ENCODE measurements around the gene VEZT. TPM values are rescaled to one million over a fixed set of nuclear protein-coding genes. Genes with fewer than 3 reads are reported as not detected.
A peak's percentile ranks its signal among the peaks of the same experiment; 100 is the strongest.

Gene VEZT
- total and polyA plus RNA-seq, 9 of the 15 experiments (the other 6 are each of a cell fraction or from before 2014, with no cell fraction given) = 16.1 to 61.5 (median 32.6) TPM

- TF ChIP-seq ZBTB12 (CRISPR knock-in tag; IDR thresholded peaks at IDR 0.05) (peak; percentile 82), VEZF1 (CRISPR knock-in tag; IDR thresholded peaks at IDR 0.05) (no peak), TAF9B (IDR thresholded peaks at IDR 0.05; ENCODE audit: partially characterized antibody) (peak; percentile 38), HCFC1 (IDR thresholded peaks at IDR 0.05; ENCODE audit: low read depth, low read length) (peak; percentile 98), HOMEZ (CRISPR knock-in tag; IDR thresholded peaks at IDR 0.05) (no peak), HDAC1 (IDR thresholded peaks at IDR 0.05) (peak in 1 of 2 experiments; percentile 76; a peak in 2 of 4 replicates), NBN (IDR thresholded peaks at IDR 0.05; ENCODE audit: low read depth) (peak; percentile 51; the same call in 1 of the 2 replicates), RNF2 (IDR thresholded peaks at IDR 0.05) (peak; percentile 69; the same call in 1 of the 2 replicates), GABPA (tag; conservative IDR thresholded peaks at IDR 0.05; ENCODE audit: low read depth) (peak; percentile 62), JUNB (CRISPR knock-in tag; conservative IDR thresholded peaks at IDR 0.05) (no peak), MCM7 (IDR thresholded peaks at IDR 0.05) (no peak), SP2 (IDR thresholded peaks at IDR 0.05; ENCODE audit: extremely low read depth, low read depth, low read length, poor library complexity, severe bottlenecking) (peak; percentile 70), PRDM10 (IDR thresholded peaks at IDR 0.05; ENCODE audit: partially characterized antibody) (no peak), PRPF4 (IDR thresholded peaks at IDR 0.05; ENCODE audit: insufficient read depth, low read depth, low read length, poor library complexity, severe bottlenecking) (no peak), NKRF (IDR thresholded peaks at IDR 0.05; ENCODE audit: borderline replicate concordance) (peak; percentile 86)
- TF ChIP-seq, protein P1, sequence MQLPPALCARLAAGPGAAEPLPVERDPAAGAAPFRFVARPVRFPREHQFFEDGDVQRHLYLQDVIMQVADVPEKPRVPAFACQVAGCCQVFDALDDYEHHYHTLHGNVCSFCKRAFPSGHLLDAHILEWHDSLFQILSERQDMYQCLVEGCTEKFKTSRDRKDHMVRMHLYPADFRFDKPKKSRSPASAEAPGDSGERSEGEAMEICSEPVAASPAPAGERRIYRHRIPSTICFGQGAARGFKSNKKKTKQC (CRISPR knock-in tag; IDR thresholded peaks at IDR 0.05) = no peak; the same call in 1 of the 2 replicates
Measured at GRCh38 chr12:95217377-95218149, at the start of gene VEZT, which contains the start of gene FGD6 (continued).

All from K562 (cell line).